Measurements from ENCODE around the gene FAM78B.

- TF ChIP-seq, protein P1, sequence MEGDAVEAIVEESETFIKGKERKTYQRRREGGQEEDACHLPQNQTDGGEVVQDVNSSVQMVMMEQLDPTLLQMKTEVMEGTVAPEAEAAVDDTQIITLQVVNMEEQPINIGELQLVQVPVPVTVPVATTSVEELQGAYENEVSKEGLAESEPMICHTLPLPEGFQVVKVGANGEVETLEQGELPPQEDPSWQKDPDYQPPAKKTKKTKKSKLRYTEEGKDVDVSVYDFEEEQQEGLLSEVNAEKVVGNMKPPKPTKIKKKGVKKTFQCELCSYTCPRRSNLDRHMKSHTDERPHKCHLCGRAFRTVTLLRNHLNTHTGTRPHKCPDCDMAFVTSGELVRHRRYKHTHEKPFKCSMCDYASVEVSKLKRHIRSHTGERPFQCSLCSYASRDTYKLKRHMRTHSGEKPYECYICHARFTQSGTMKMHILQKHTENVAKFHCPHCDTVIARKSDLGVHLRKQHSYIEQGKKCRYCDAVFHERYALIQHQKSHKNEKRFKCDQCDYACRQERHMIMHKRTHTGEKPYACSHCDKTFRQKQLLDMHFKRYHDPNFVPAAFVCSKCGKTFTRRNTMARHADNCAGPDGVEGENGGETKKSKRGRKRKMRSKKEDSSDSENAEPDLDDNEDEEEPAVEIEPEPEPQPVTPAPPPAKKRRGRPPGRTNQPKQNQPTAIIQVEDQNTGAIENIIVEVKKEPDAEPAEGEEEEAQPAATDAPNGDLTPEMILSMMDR (IDR thresholded peaks at IDR 0.05): no peak
- TF ChIP-seq EP300 (IDR thresholded peaks at IDR 0.05): no peak
Measured at GRCh38 chr1:166170726-166171125, 3.9 kb upstream of the FAM78B start.
